HK-2 (cell line): ENCODE results near the gene VANGL1.

ENCODE experiments used
- DNase-seq: peaks from one replicate; pipeline ENCODE4 v3.0.0-alpha.2; 2018; ENCODE audit not compliant: unreplicated experiment

VANGL1 gene

DNA sequence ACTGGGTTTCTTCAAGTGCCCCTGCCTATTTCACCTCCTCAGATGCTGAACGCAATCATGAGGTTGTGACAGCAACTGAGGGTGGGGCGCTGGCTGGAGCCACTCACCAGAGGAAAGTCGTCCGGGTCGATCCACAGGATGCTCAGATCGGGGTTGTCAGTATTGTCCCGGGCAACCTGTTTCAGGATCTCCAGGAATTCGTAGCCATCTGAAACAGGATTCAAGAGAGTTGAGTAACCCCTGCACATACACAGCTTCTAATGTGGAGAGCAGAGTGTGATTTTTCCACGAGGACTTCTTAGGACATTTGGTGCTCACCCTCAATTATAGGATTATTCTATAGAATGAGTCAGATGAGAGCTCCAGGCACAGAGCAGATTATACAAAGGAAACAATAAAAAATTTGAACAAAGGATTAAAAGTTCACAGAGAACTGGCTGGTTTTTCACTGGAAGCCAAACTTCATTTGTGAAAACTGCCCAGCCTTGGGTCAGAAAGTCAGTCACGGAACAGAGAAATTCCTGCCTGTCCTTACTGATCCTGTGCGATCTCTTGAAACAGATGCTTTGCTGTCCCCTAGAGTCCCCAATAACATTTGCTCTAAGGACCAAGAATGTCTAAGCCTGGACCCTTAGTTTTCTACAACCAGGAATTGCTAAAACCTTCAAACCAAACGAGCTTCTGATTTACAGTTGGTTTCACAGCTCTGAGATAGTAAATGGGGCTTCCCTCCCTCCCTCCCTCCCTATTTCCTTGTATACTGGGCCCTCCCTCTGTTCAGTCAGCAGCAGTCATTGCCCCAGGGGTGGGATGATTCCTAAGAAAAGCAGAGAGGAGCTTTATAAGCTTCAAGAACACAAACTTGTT lies 63.5 kb downstream of the VANGL1 start:
- no peak for DNase-seq

DNA sequence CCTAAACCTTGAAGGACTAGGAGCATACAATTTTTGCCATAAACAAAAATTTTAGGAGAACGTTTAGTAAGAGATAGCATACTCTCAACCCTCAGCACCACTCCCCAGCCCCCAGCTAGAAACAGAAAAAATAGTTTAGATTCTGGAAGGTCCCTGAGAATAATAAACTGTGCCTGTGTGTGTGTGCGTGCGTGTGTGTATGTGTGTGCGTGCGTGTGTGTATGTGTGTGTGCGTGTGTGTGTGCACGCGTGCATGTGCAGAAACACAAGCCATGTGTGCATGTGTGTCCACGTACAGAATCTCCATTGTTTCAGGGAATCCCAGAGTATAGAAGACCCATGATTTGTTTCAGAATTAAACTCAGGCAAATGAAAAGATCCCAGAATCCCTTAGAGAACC lies 64.2 kb downstream of the VANGL1 start:
- DNase-seq: no peak

DNA sequence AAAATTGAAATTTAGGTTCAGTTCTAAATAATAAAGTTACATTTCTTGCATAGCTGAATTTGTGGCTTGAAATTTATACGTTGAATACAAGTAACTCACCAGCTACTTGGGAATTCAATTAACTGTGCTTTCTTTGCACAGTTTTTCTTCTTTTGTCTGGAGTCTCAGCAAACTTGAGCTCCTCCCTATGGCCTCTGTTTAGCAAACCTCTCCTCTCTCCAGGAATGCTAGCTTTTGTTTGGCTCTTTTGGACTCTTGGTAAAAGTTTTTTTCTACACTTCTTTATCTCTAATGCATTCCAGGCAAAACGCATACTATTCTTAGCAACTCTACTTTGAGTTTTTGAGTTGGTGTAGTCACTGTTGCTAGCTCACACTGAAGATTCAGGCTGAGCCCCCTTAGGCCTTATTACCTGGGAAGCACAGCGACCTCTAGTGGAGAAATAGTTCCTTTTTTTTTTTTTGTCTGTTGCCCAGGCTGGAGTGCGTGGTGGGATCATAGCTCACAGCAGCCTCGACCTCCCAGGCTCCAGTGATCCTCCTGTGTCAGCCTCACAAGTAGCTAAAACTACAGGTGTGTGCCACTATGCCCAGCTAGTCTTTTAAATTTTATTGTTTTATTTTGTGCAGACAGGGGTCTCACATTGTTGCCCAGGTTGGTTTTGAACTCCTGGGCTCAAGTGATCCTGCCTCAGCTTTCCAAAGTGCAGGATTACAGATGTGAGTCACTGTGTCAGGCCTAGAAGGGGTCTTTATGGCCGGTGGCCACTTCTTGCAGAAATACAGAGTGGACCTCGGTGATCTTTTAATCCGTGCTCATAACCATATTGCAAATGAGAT lies 65.0 kb downstream of the VANGL1 start:
- no peak for DNase-seq

DNA sequence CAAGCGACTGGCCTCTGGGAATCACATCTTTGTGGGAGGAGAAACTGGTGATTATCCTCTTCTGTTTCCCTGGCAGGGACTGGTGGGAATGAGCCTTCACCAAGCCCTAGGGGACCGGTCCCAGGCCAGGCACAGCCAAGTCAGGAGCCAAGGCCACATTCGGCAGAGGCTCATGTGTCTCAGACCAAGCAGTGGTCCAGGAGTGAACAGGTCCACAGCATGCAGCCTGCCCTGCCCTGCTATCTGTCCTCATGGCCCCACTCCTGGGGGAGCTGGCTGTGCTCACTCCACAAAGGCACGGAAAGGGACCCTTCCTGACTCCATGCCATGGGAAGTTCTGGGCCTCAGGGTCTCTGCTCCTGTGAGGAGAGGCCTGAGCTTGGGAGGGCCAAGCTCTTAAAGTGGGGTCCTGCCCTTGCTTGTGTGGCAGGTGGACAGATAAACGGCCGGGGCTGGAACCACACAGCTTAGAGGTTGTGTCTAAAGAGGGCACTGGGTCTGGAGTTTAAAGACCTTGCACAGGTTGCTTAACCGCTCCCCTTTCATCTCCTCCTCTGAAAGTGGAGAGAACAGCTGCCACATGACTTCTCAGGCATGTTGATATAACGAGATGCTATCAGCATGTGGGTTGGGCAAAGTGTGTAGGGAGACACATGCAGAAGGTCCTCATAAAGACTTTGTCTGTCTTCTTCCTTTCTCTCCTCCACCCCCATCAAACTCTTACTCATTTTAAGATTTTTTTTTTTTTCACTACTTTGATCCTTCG lies 69.3 kb downstream of the VANGL1 start:
- DNase-seq: no peak

DNA sequence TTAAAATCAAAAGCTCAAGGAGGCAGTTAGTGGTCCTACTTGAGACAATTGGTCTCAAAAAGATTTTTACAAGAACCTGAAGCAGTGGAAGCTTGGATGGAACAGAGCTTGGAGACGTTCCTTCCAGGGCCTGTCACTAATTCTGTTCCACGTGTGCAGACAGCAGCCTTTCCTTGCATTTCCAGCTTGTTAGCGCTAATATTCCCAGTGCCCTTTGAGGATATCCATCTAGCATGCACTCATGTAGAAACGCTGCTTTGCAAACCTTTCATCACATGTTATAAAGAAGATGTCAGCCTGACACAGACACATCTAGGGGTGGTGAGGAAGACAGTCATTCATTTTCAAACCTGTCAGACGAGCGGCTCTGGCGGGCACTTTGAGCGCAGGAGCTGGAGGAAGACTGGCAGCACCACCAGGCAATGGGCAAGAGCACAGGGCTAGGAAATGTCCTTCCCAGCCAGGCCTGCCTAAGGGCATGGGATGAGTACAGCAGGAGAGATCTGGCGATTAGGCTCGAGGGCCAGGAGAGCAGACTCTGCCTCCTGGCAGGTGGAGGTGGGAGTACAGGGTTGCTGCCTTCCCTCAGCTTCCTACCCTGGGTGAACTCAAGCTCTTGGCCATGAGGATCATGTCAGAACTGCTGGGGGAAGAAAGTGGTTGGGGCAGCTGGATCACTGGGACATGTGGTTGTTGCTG lies 71.3 kb downstream of the VANGL1 start:
- no peak for DNase-seq

DNA sequence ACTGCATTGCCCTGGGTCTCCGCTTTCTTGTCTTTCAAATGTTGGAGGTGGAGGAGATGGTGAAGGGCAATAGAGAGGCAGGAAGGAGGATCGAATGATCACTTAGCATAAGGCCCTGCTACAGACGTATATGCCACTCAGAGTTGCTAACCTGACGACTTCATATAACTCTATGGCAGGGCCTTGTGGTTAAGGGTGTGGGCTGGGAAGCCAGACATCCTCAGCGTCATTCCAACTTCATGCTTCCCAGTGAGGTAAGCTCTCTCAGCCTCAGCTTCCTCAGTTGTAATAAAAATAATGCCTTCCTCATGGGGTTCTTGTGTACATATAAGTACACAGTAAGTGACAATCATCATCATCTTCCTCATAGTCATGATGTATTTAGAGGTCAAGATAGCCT lies 72.1 kb downstream of the VANGL1 start:
- DNase-seq: no peak

- DNase-seq: peak; percentile 32
Observed at GRCh38 chr1:115714572-115715141, 72.9 kb downstream of the VANGL1 start.

GRCh38 chr1:115717541-115717940 lies 75.8 kb downstream of the VANGL1 start:
- no peak for DNase-seq

- DNase-seq: no peak
Observed at GRCh38 chr1:115718011-115718754, 76.4 kb downstream of the VANGL1 start.

DNA sequence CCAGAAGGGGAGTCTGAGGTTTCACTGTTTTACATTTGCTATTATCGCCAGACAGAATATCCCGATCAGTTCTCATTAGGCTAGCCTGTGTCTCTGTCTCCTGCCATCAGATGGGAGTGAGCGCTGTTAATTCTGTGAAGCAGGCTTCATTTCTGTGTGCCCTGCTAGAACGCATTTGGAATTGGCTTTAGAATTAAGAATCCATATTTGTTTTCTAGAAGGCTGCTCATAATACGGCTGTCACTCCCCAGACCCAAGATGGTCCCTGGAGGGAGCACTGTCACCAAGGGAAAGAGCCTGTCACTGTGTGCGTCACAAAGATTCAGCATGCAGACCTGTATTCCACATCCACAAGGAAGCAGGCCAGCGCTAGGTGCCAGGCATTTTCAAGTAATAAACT lies 77.5 kb downstream of the VANGL1 start:
- DNase-seq: no peak

DNA sequence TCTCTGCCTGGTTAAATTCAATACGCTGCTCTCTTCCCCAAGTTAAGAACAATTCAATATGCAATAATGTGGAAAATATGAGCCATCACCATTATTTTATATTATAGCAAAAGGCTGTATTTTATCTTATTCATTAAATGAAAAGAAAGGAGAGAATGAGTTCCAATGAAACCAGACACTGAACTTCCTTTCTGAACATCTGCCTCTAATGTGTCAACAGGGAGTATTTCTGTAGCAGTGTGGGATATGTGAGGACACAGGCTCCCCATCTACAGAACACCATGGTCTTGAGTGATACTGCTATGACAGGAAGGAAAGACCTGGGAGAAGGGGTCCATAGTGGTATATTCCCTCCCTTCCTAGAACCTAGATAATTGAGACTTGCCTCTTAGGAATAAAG lies 80.5 kb downstream of the VANGL1 start:
- DNase-seq: no peak

GRCh38 chr1:115723756-115724155 lies 82.0 kb downstream of the VANGL1 start:
- DNase-seq: no peak

- DNase-seq: no peak
Observed at GRCh38 chr1:115725600-115725999, 83.8 kb downstream of the VANGL1 start.

GRCh38 chr1:115726161-115726560 lies 84.4 kb downstream of the VANGL1 start:
- DNase-seq: no peak

GRCh38 chr1:115726570-115726969 lies 84.8 kb downstream of the VANGL1 start:
- DNase-seq: no peak

DNA sequence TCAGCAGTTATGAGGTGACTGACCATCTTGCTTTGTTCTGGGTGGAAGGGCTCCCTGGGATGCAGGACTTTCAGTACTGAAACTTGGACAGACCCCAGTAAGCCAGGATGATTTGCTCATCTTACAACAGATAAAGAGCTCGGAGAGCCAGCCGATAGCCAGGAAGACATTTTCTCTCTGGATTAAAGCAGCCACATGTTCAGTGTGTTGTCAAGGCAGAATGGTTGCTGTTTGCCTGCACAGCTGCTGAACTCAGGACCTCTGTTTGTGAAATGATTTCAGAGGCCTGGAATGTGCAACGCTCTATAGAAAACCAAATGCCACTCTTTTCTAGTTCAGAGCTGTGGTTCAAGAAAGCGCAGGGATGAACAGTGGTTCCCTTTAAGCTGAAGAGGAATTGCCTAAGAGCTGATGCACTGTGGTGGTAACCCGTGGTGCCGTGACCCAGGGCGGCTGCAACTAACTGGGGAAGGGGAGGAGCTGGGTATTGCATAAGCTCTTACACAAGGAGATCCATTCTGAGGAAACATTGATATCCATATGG lies 86.0 kb downstream of the VANGL1 start:
- DNase-seq: no peak

DNA sequence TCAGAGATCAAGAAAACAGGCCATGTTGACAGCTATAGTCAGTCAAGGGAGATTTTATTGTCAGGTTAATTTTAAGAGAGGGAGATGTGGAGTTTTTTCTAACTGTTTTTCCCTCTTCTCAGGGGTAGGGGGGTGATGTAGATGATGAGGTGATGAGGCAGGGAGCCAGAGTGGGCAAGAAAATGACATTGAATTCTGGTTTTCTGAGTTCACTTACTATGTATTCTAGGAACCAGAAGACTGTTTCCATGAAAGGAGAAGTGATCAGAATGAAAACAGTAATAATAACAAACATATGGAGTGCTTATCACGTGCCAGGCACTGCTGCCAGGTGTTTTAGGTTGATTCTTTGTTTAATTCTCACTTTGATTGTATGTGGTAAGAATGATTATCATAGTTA lies 86.6 kb downstream of the VANGL1 start:
- no peak for DNase-seq

DNA sequence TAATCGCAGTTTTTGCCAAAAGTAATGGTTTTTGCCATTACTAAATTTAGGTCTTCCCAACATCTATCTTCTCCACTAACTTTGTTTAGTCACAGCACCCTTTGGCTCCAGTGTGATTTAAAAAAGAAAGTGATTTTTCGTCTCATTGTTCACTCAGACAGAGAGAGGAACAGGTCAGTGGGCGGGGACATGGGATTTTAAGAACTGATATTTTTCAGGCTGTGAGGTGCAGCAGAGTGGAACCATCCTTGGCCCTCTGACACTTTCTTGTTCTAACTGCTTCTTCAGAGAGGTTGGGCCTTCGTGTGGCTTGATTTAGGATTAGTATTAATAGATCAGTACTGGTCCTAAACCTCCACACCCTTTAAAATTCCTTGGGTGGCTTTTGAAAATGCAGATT lies 88.0 kb downstream of the VANGL1 start:
- no peak for DNase-seq

- DNase-seq: no peak
Observed at GRCh38 chr1:115732316-115732715, 90.5 kb downstream of the VANGL1 start.

- DNase-seq: no peak
Observed at GRCh38 chr1:115740811-115741210, 99.0 kb downstream of the VANGL1 start.
